HG03045 (cell line): ENCODE measurements around the gene TSHZ1.

Experiments
- ATAC-seq: cut with Tn5 transposase; IDR thresholded peaks from one replicate; pipeline ENCODE4 v1.9.1; 2021; ENCODE audit warnings: mild to moderate bottlenecking, moderate library complexity; ENCODE audit not compliant: unreplicated experiment

The TSHZ1 gene

GRCh38 chr18:75264926-75265597, 54.5 kb downstream of the TSHZ1 start:
- no peak for ATAC-seq

GRCh38 chr18:75265872-75266271, 55.3 kb downstream of the TSHZ1 start:
- ATAC-seq: no peak

GRCh38 chr18:75267643-75268363, 57.2 kb downstream of the TSHZ1 start:
- peak; percentile 81 for ATAC-seq

- no peak for ATAC-seq
Observed at GRCh38 chr18:75268364-75268646, 57.7 kb downstream of the TSHZ1 start.

- ATAC-seq: no peak
Observed at GRCh38 chr18:75269124-75269680, 58.6 kb downstream of the TSHZ1 start.

- no peak for ATAC-seq
Observed at GRCh38 chr18:75269696-75270095, 59.1 kb downstream of the TSHZ1 start.

GRCh38 chr18:75271952-75272351, 61.4 kb downstream of the TSHZ1 start:
- no peak for ATAC-seq

- no peak for ATAC-seq
Observed at GRCh38 chr18:75273817-75274216, 63.2 kb downstream of the TSHZ1 start.

- ATAC-seq: no peak
Observed at GRCh38 chr18:75275226-75275625, 64.6 kb downstream of the TSHZ1 start.

GRCh38 chr18:75276818-75277609, 66.4 kb downstream of the TSHZ1 start:
- ATAC-seq: no peak

- no peak for ATAC-seq
Observed at GRCh38 chr18:75277610-75277928, 67.0 kb downstream of the TSHZ1 start.

GRCh38 chr18:75279381-75279780, 68.8 kb downstream of the TSHZ1 start:
- no peak for ATAC-seq

- ATAC-seq: no peak
Observed at GRCh38 chr18:75280427-75281280, 70.1 kb downstream of the TSHZ1 start.

GRCh38 chr18:75282746-75283145, 72.1 kb downstream of the TSHZ1 start:
- no peak for ATAC-seq

GRCh38 chr18:75283731-75284130, 73.1 kb downstream of the TSHZ1 start:
- no peak for ATAC-seq

- ATAC-seq: no peak
Observed at GRCh38 chr18:75284566-75284965, 74.0 kb downstream of the TSHZ1 start.

GRCh38 chr18:75285876-75286275, 75.3 kb downstream of the TSHZ1 start:
- ATAC-seq: no peak

- ATAC-seq: no peak
Observed at GRCh38 chr18:75287006-75287405, 76.4 kb downstream of the TSHZ1 start.

- ATAC-seq: no peak
Observed at GRCh38 chr18:75287700-75288099, 77.1 kb downstream of the TSHZ1 start.

- ATAC-seq: no peak
Observed at GRCh38 chr18:75289761-75290160, 79.2 kb downstream of the TSHZ1 start.
